Measurements from ENCODE around the gene IGFLR1. TPM values are rescaled to one million over a fixed set of nuclear protein-coding genes. Genes with fewer than 3 reads are reported as not detected.

The IGFLR1 gene
- total and polyA plus RNA-seq, 9 of the 15 experiments (the other 6 are each of a cell fraction or from before 2014, with no cell fraction given), result 1.0 to 14.3 (median 4.6) TPM

- Histone ChIP-seq H3K9me1 (ENCODE audit: control insufficient read depth, insufficient read depth, low read length) (no peaks in the 10 kb centered on the region), H3K9me3 (replicated peaks; ENCODE audit: control insufficient read depth, insufficient read depth, low read depth, low read length) (no peaks in the 10 kb centered on the region), H3K79me2 (ENCODE audit: control insufficient read depth, insufficient read depth, low read length) (no peaks in the 10 kb centered on the region), H3K4me1 (replicated peaks in 1 of 2; ENCODE audit: control insufficient read depth in 2 of 2, insufficient read depth in 2 of 2, low read length in 2 of 2) (peaks cover 0 to 40% of the 10 kb centered on the region in 2 experiments; a peak in 1 of 5 replicates), H3K4me3 (no peak overlapping the region), H4K20me1 (replicated peaks; ENCODE audit: control insufficient read depth, insufficient read depth, low read length) (no peaks in the 10 kb centered on the region), H2AFZ (ENCODE audit: low read depth, low read length) (no peak overlapping the region), H3K27ac (ENCODE audit: extremely low read depth, low read depth, low read length) (no peak overlapping the region), H3K9ac (ENCODE audit: insufficient read depth in 1 of 2, low read depth in 2 of 2, low read length in 2 of 2) (no peak overlapping the region), H3K27me3 (ENCODE audit: control insufficient read depth in 2 of 2, insufficient read depth in 2 of 2, low read length in 2 of 2) (no peaks in the 10 kb centered on the region), H3K4me2 (ENCODE audit: insufficient read depth, low read length) (no peak overlapping the region), H3K36me3 (ENCODE audit: control insufficient read depth, insufficient read depth, low read length) (peaks cover 12% of the 10 kb centered on the region; the same call in 1 of the 3 replicates)
- ChIA-PET POLR2A (interaction anchor here (0.6 kb wide), 1 partner anchor 90 kb away, joined by 3 read pairs; no protein-coding TSS in a partner anchor), CTCF (ENCODE audit: low intra/inter-chr PET ratio) (no interaction called here)
- in situ Hi-C loops (cut with MboI), result no loop called here
- no peak for FAIRE-seq
- no TSS peak for BruUV-seq (replicated peaks)
- TF ChIP-seq SETDB1 (IDR thresholded peaks at IDR 0.05; ENCODE audit: low read length) (no peak), POLR2G (IDR thresholded peaks at IDR 0.05; ENCODE audit: low read depth, low read length) (0 out of 2 replicates have a peak, but pooled peaks have one; percentile 8), RBFOX2 (IDR thresholded peaks at IDR 0.05; ENCODE audit: low read depth, low read length) (peak; percentile 44)
- ATAC-seq, result no peak
- intact Hi-C loops (cut with micrococcal nuclease), result no loop called here
- no peak for DNase-seq (ENCODE audit: extremely low read depth in 1 of 4, low spot score in 3 of 4)
- WGBS (ENCODE audit: insufficient coverage, low coverage, missing lambda C conversion rate), result 83% methylated on average over 15 of the region's 45 CpGs
Observed at GRCh38 chr19:35784503-35785338, 42.5 kb upstream of the IGFLR1 start.
